Esophagus squamous epithelium (tissue), 5 donors: ENCODE data around the gene OPRM1. TPM values are rescaled to one million over a fixed set of nuclear protein-coding genes. Genes with fewer than 3 reads are reported as not detected.

Experiments
- DNase-seq: peaks from one replicate; lab custom pipeline; 2025; lab: John Stamatoyannopoulos, UW
- H3K27ac ChIP-seq, 4 donors: fragments of 200-600 bp; sonication (generic); one replicate each; pipeline ENCODE4 v1.5.1; 2016 to 2019; ENCODE audit warnings: mild to moderate bottlenecking in 1 of 4
- H3K27me3 ChIP-seq, 4 donors: fragments of 200-600 bp; sonication (generic); 1 replicate in 3 of 4; 2 replicates in 1 of 4; pipeline versions ENCODE4 v1.5.1 to v1.6.0; 2017 to 2021; ENCODE audit warnings: antibody characterized with exemption in 1 of 4
- H3K36me3 ChIP-seq, 3 donors: fragments of 200-600 bp; sonication (generic); one replicate each; pipeline ENCODE4 v1.5.1; 2016 to 2019
- H3K4me1 ChIP-seq, 3 donors: fragments of 200-600 bp; sonication (generic); one replicate each; pipeline ENCODE4 v1.5.1; 2017 to 2019
- H3K4me3 ChIP-seq, 4 donors: fragments of 200-600 bp; sonication (generic); 1 replicate in 3 of 4; 2 replicates in 1 of 4; pipeline ENCODE4 v1.5.1; 2016 to 2019; ENCODE audit warnings: mild to moderate bottlenecking in 2 of 4, moderate library complexity in 1 of 4
- H3K9me3 ChIP-seq, 3 donors: fragments of 200-600 bp; sonication (generic); one replicate each; pipeline ENCODE4 v1.5.1; 2016 to 2019
- POLR2A ChIP-seq, 4 donors: fragments of 450-650 bp; IDR thresholded peaks; one replicate each; pipeline ENCODE4 v1.6.1; 2017; ENCODE audit warnings: antibody characterized with exemption in 4 of 4, mild to moderate bottlenecking in 4 of 4, moderate library complexity in 3 of 4
- WGBS, 2 donors: methylation state at CpG; one replicate each; pipeline ENCODE4 v1.1.5; 2018; 5-methylcytosine and 5-hydroxymethylcytosine counted together
- intact Hi-C: fragments of 100-400 bp; cut with DNase I; formaldehyde crosslinking; loops from one replicate; pipeline ENCODE4 v1.15.0; 2022
- total RNA-seq, 4 donors: library from RNA; depleted of rRNA; stranded (reverse); fragments of >200 nt; gene quantifications; one replicate each; pipeline ENCODE4 v1.1.0, GENCODE V29; 2016
- TF ChIP-seq, protein P1 (sequence below), 6 experiments: fragments of 450-650 bp in 4 of 6; fragments of 200-600 bp in 2 of 6; sonication (generic) in 2 of 6; IDR thresholded peaks; one replicate each; pipeline ENCODE4 v1.5.1; 2016 to 2019; ENCODE audit warnings: antibody characterized with exemption in 6 of 6, mild to moderate bottlenecking in 4 of 6, moderate library complexity in 4 of 6
- donor health status: DM: yes; HTN: yes; CAD: no.

Gene OPRM1
- total RNA-seq = not detected

DNA sequence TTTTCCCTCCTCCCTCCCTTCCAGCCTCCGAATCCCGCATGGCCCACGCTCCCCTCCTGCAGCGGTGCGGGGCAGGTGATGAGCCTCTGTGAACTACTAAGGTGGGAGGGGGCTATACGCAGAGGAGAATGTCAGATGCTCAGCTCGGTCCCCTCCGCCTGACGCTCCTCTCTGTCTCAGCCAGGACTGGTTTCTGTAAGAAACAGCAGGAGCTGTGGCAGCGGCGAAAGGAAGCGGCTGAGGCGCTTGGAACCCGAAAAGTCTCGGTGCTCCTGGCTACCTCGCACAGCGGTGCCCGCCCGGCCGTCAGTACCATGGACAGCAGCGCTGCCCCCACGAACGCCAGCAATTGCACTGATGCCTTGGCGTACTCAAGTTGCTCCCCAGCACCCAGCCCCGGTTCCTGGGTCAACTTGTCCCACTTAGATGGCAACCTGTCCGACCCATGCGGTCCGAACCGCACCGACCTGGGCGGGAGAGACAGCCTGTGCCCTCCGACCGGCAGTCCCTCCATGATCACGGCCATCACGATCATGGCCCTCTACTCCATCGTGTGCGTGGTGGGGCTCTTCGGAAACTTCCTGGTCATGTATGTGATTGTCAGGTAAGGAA is at the start of gene OPRM1:
TSS of gene OPRM1 (plus strand) at position 10 of the 612 bp plus-strand sequence. CDS start at position 315, 305 bp downstream.
- H3K9me3 ChIP-seq = peaks cover 0 to 3% (median 0%) of the 10 kb centered on the region in 3 donors
- no peak for DNase-seq
- intact Hi-C loops = no loop called here
- H3K4me3 ChIP-seq = no peak within 1 kb of the TSS
- TF ChIP-seq, protein P1, sequence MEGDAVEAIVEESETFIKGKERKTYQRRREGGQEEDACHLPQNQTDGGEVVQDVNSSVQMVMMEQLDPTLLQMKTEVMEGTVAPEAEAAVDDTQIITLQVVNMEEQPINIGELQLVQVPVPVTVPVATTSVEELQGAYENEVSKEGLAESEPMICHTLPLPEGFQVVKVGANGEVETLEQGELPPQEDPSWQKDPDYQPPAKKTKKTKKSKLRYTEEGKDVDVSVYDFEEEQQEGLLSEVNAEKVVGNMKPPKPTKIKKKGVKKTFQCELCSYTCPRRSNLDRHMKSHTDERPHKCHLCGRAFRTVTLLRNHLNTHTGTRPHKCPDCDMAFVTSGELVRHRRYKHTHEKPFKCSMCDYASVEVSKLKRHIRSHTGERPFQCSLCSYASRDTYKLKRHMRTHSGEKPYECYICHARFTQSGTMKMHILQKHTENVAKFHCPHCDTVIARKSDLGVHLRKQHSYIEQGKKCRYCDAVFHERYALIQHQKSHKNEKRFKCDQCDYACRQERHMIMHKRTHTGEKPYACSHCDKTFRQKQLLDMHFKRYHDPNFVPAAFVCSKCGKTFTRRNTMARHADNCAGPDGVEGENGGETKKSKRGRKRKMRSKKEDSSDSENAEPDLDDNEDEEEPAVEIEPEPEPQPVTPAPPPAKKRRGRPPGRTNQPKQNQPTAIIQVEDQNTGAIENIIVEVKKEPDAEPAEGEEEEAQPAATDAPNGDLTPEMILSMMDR (IDR thresholded peaks at IDR 0.05) = no peak
- no peak for TF ChIP-seq POLR2A (IDR thresholded peaks at IDR 0.05)
- no peak within 1 kb of the TSS for H3K27ac ChIP-seq
- H3K4me1 ChIP-seq = no peaks in the 10 kb centered on the region
- WGBS, 2 donors = 0 to 18% methylated on average over 1 to 2 of the region's 38 CpGs
- no peaks in the 10 kb centered on the region for H3K36me3 ChIP-seq
- peaks cover 0 to 17% (median 1%) of the 10 kb centered on the region in 4 donors for H3K27me3 ChIP-seq

DNA sequence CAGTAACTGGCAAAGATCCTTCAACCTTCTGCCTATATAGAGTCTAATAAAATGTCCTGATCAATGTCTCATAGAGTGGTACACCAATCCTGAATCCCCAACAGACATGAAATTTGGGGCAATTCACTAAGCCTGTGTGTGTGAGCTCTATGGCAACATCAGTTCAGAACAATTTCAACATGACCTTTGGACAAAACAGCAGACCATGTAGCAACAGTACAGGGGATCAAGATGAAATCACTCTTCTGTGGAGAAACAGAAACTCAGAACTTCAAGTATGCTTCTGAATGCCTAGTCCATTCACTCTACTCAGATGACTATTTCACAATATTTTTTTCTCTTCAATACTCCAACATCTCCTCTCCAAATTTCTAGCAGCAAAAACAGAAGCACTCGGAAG is 49.1 kb upstream of the OPRM1 start:
- intact Hi-C loops = no loop called here
- H3K27me3 ChIP-seq = no peaks in the 10 kb centered on the region
- no peaks in the 10 kb centered on the region for H3K36me3 ChIP-seq
- H3K4me3 ChIP-seq = no peak overlapping the region
- no peak overlapping the region for H3K27ac ChIP-seq
- H3K4me1 ChIP-seq = no peaks in the 10 kb centered on the region
- TF ChIP-seq, protein P1 (IDR thresholded peaks at IDR 0.05) = no peak
- TF ChIP-seq POLR2A (IDR thresholded peaks at IDR 0.05) = no peak
- no peaks in the 10 kb centered on the region for H3K9me3 ChIP-seq
- WGBS, 2 donors = 71 to 84% methylated on average over 1 of the region's 1 CpG
- no peak for DNase-seq

DNA sequence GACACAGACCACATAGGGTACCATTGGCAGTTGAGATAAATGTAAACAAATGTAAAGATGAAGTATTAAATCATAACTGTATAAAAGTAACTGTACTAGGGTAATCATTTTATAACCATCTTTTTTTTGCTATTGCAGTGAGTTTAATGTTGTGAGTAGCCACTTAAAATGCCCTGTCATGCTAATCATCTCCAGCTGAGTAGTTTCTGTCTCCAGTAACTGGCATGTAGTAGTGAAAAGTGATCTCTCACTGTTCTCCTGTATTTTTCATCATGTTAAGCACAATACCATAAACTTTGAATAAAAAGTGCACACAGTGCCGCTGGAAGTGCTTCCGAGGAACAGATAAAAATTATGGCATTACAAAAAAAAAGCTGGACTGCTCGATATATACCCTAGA is 45.0 kb upstream of the OPRM1 start:
- intact Hi-C loops = no loop called here
- no peak for TF ChIP-seq POLR2A (IDR thresholded peaks at IDR 0.05)
- TF ChIP-seq, protein P1 (IDR thresholded peaks at IDR 0.05) = no peak
- Histone ChIP-seq H3K27me3 (no peaks in the 10 kb centered on the region), H3K4me1 (no peaks in the 10 kb centered on the region), H3K27ac (no peak overlapping the region), H3K4me3 (no peak overlapping the region), H3K36me3 (no peaks in the 10 kb centered on the region), H3K9me3 (no peaks in the 10 kb centered on the region)
- WGBS, 2 donors = 69 to 75% methylated on average over 3 of the region's 3 CpGs
- no peak for DNase-seq

DNA sequence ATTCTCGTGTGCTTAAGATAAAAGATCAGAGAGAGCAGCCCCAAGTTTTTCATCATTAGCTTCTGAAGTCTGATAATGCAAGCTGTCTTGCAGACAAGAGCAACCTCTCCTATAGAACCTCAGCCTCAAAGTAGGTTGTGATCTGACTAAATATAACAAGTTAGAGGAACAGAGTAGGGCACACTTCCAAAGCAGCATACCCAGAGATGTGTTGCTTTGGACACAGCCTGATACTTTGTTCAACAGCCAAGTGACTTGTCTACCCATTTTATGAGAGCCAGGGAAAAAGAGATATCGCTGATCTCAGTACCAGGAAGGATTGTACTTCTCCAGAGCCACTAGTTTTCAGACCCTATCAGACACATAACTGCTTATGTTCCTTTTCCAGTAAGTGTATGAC is 44.2 kb upstream of the OPRM1 start:
- no peak overlapping the region for H3K27ac ChIP-seq
- no peaks in the 10 kb centered on the region for H3K36me3 ChIP-seq
- intact Hi-C loops = no loop called here
- H3K27me3 ChIP-seq = no peaks in the 10 kb centered on the region
- no peaks in the 10 kb centered on the region for H3K4me1 ChIP-seq
- no peak for DNase-seq
- 35 to 44% methylated on average over 2 of the region's 2 CpGs for WGBS, 2 donors
- no peaks in the 10 kb centered on the region for H3K9me3 ChIP-seq
- H3K4me3 ChIP-seq = no peak overlapping the region
- TF ChIP-seq, protein P1 (IDR thresholded peaks at IDR 0.05) = no peak
- TF ChIP-seq POLR2A (IDR thresholded peaks at IDR 0.05) = no peak

DNA sequence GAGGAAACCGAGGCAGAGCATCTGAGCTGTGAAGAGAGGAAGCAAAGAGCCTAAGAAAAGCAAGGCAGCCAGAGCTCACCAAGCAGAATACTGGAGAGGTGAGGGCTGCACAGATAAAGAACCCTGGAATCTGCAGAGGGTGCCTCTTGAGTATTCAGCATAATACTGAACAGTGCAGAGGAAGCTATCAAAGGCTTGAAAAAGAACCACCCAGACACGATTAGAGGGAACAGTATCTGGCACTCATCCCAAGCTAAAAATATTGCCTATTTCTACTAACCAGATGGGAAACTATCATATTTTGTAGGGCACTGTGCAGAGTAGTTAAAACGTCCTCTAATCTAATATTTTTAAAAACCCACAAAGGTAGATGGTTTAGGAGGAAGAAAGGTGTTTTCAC is 41.8 kb upstream of the OPRM1 start:
- 36 to 49% methylated on average over 3 of the region's 3 CpGs for WGBS, 2 donors

More for the DNA sequence above, 41.8 kb upstream of the OPRM1 start:
- TF ChIP-seq POLR2A (IDR thresholded peaks at IDR 0.05) = no peak
- TF ChIP-seq, protein P1 (IDR thresholded peaks at IDR 0.05) = no peak
- intact Hi-C loops = no loop called here
- no peak overlapping the region for H3K27ac ChIP-seq
- H3K4me1 ChIP-seq = no peaks in the 10 kb centered on the region
- H3K27me3 ChIP-seq = no peaks in the 10 kb centered on the region
- no peak for DNase-seq
- no peaks in the 10 kb centered on the region for H3K9me3 ChIP-seq
- H3K36me3 ChIP-seq = no peaks in the 10 kb centered on the region
- no peak overlapping the region for H3K4me3 ChIP-seq
